Breast epithelium (tissue), 4 donors: ENCODE results near the gene SLC15A1. TPM values are rescaled to one million over a fixed set of nuclear protein-coding genes. Genes with fewer than 3 reads are reported as not detected.

ENCODE experiments used
- DNase-seq, 2 donors: peaks; one replicate each; pipeline ENCODE4 v3.0.0-alpha.2; 2019; ENCODE audit warnings: low spot score in 2 of 2
- H3K27ac ChIP-seq, 2 donors: fragments of 200-600 bp; sonication (generic) in 1 of 2; one replicate each; pipeline ENCODE4 v1.5.1; 2016 to 2019; ENCODE audit warnings: mild to moderate bottlenecking in 1 of 2
- H3K27me3 ChIP-seq, 2 donors: fragments of 200-600 bp; sonication (generic) in 1 of 2; one replicate each; pipeline versions ENCODE4 v1.5.1 to v1.6.0; 2017 to 2019; ENCODE audit warnings: control low read depth in 1 of 2, mild to moderate bottlenecking in 1 of 2
- H3K36me3 ChIP-seq: fragments of 200-600 bp; one replicate; pipeline ENCODE4 v1.5.1; 2019
- H3K4me1 ChIP-seq, 2 donors: fragments of 200-600 bp; sonication (generic); one replicate each; pipeline ENCODE4 v1.5.1; 2016 to 2019; ENCODE audit warnings: control low read depth in 1 of 2
- H3K4me3 ChIP-seq, 3 donors: fragments of 200-600 bp; sonication (generic); 1 replicate in 2 of 3; 2 replicates in 1 of 3; pipeline ENCODE4 v1.5.1; 2016 to 2019; ENCODE audit warnings: mild to moderate bottlenecking in 3 of 3, moderate library complexity in 2 of 3
- H3K9me3 ChIP-seq, 2 donors: fragments of 200-600 bp; sonication (generic) in 1 of 2; one replicate each; pipeline ENCODE4 v1.5.1; 2016 to 2019; ENCODE audit warnings: control low read depth in 1 of 2
- POLR2A ChIP-seq: fragments of 450-650 bp; IDR thresholded peaks from one replicate; pipeline ENCODE4 v1.6.1; 2016; ENCODE audit warnings: antibody characterized with exemption, mild to moderate bottlenecking, moderate library complexity
- POLR2AphosphoS5 ChIP-seq, 3 donors: sonication (generic); formaldehyde crosslinking; IDR thresholded peaks; one replicate each; pipeline ENCODE4 v1.6.1; 2017; ENCODE audit warnings: antibody characterized with exemption in 3 of 3
- intact Hi-C: fragments of 100-400 bp; cut with DNase I; formaldehyde crosslinking; loops from one replicate; pipeline ENCODE4 v1.15.1; 2023; ENCODE audit warnings: low total_unique reads
- total RNA-seq, 3 donors: library from RNA; depleted of rRNA; stranded (reverse); fragments of >200 nt; gene quantifications; one replicate each; pipeline ENCODE4 v1.1.0, GENCODE V29; 2016
- TF ChIP-seq, protein P1 (sequence below), 3 donors: fragments of 450-650 bp; IDR thresholded peaks; one replicate each; pipeline ENCODE4 v1.5.1; 2016 to 2017; ENCODE audit warnings: antibody characterized with exemption in 3 of 3, mild to moderate bottlenecking in 3 of 3, moderate library complexity in 3 of 3

Gene SLC15A1
- total RNA-seq, 3 donors from 2014 or later, result 1.3 TPM; not detected in 2

- Histone ChIP-seq H3K36me3 (no peaks in the 10 kb centered on the region), H3K4me3 (peak overlapping the region in 1 of 3 donors; percentile 21), H3K9me3 (no peaks in the 10 kb centered on the region), H3K27ac (peak overlapping the region in 1 of 2 donors; percentile 7), H3K4me1 (no peaks in the 10 kb centered on the region), H3K27me3 (no peaks in the 10 kb centered on the region)
- peak; percentile 59 to 62 for DNase-seq
- TF ChIP-seq POLR2AphosphoS5 (IDR thresholded peaks at IDR 0.05) (no peak), POLR2A (no peak)
- TF ChIP-seq, protein P1, sequence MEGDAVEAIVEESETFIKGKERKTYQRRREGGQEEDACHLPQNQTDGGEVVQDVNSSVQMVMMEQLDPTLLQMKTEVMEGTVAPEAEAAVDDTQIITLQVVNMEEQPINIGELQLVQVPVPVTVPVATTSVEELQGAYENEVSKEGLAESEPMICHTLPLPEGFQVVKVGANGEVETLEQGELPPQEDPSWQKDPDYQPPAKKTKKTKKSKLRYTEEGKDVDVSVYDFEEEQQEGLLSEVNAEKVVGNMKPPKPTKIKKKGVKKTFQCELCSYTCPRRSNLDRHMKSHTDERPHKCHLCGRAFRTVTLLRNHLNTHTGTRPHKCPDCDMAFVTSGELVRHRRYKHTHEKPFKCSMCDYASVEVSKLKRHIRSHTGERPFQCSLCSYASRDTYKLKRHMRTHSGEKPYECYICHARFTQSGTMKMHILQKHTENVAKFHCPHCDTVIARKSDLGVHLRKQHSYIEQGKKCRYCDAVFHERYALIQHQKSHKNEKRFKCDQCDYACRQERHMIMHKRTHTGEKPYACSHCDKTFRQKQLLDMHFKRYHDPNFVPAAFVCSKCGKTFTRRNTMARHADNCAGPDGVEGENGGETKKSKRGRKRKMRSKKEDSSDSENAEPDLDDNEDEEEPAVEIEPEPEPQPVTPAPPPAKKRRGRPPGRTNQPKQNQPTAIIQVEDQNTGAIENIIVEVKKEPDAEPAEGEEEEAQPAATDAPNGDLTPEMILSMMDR (IDR thresholded peaks at IDR 0.05), result peak; percentile 80 to 89 (median 86)
- intact Hi-C loops, result no loop called here
Observed at GRCh38 chr13:98672947-98673613, 79.4 kb downstream of the SLC15A1 start.

- Histone ChIP-seq H3K4me3 (no peak overlapping the region), H3K27me3 (no peaks in the 10 kb centered on the region), H3K9me3 (no peaks in the 10 kb centered on the region), H3K27ac (no peak overlapping the region), H3K4me1 (no peaks in the 10 kb centered on the region), H3K36me3 (no peaks in the 10 kb centered on the region)
- DNase-seq, result no peak
- intact Hi-C loops, result no loop called here
- TF ChIP-seq POLR2AphosphoS5 (IDR thresholded peaks at IDR 0.05) (no peak), POLR2A (no peak)
Observed at GRCh38 chr13:98668155-98668554, 84.3 kb downstream of the SLC15A1 start.

DNA sequence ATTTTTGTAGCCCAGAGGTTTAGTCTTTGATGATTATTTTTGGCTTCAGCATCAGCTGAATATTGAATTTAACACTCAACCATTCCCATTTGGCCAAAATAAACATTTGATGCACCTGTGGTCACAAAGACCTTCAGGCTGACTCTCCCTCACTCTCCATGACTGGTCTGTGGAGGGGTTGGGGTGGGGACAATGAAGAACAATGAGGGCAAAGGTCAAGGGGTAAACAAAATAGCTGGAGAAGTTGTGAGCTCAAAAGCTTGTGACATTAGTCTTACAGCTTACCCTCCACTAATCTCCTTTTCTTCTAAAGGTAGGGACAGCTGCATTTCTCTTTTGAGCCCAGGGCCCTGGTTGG, 86.9 kb downstream of the SLC15A1 start:
- TF ChIP-seq, protein P1 (IDR thresholded peaks at IDR 0.05), result no peak
- TF ChIP-seq POLR2A, result no peak
- no peak for TF ChIP-seq POLR2AphosphoS5 (IDR thresholded peaks at IDR 0.05)
- no peak overlapping the region for H3K27ac ChIP-seq
- H3K9me3 ChIP-seq, result no peaks in the 10 kb centered on the region
- no peak for DNase-seq
- H3K4me3 ChIP-seq, result no peak overlapping the region
- intact Hi-C loops, result no loop called here
- no peaks in the 10 kb centered on the region for H3K4me1 ChIP-seq
- H3K27me3 ChIP-seq, result no peaks in the 10 kb centered on the region
- H3K36me3 ChIP-seq, result no peaks in the 10 kb centered on the region

- no peak for DNase-seq
- no peak for TF ChIP-seq POLR2A
- TF ChIP-seq POLR2AphosphoS5 (IDR thresholded peaks at IDR 0.05), result no peak
- TF ChIP-seq, protein P1 (IDR thresholded peaks at IDR 0.05), result no peak
- no peak overlapping the region for H3K4me3 ChIP-seq
- H3K4me1 ChIP-seq, result no peaks in the 10 kb centered on the region
- no peaks in the 10 kb centered on the region for H3K9me3 ChIP-seq
- no peaks in the 10 kb centered on the region for H3K27me3 ChIP-seq
- no peaks in the 10 kb centered on the region for H3K36me3 ChIP-seq
- no peak overlapping the region for H3K27ac ChIP-seq
- intact Hi-C loops, result no loop called here
Observed at GRCh38 chr13:98664924-98665637, 87.4 kb downstream of the SLC15A1 start.

DNA sequence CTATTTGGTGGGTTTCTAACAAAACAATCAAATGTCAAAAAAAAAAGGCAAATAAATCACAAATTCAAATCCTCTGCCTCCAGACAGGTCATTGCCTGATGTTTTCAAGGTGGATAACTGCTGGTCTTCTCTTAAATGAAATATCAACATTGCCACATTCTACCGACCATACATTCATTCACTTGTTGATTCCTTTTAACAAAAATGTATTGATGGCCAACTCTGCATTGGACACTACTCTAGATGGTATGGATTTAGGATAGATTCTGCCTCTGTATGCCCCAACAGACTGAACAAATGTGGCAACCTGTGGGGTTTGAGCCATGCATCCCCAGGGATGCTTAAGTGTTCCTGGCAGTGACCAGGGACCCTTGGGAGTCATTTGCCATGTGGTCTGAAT, 88.0 kb downstream of the SLC15A1 start:
- Histone ChIP-seq H3K4me1 (no peaks in the 10 kb centered on the region), H3K4me3 (no peak overlapping the region), H3K27me3 (no peaks in the 10 kb centered on the region), H3K9me3 (no peaks in the 10 kb centered on the region), H3K36me3 (no peaks in the 10 kb centered on the region), H3K27ac (no peak overlapping the region)
- intact Hi-C loops, result no loop called here
- TF ChIP-seq POLR2A (no peak), POLR2AphosphoS5 (IDR thresholded peaks at IDR 0.05) (no peak)
- TF ChIP-seq, protein P1 (IDR thresholded peaks at IDR 0.05), result no peak
- no peak for DNase-seq
